GM18909 (cell line): ENCODE measurements around the gene ZNRF2.

Source experiments
- ATAC-seq: cut with Tn5 transposase; IDR thresholded peaks from one replicate; pipeline ENCODE4 v1.9.1; 2021; ENCODE audit warnings: mild to moderate bottlenecking; ENCODE audit not compliant: unreplicated experiment, poor library complexity

ZNRF2 gene

GRCh38 chr7:30284298-30285066, at the start of gene ZNRF2:
Gene ZNRF2 (plus strand): TSS chr7:30284597. CDS start chr7:30285358, 761 bp downstream.
- ATAC-seq: peak; percentile 90

- peak; percentile 44 for ATAC-seq
Observed at GRCh38 chr7:30237271-30237695, 47.1 kb upstream of the ZNRF2 start.

- peak; percentile 61 for ATAC-seq
Observed at GRCh38 chr7:30238721-30239441, 45.5 kb upstream of the ZNRF2 start.

- ATAC-seq: peak; percentile 47
Observed at GRCh38 chr7:30240106-30240800, 44.1 kb upstream of the ZNRF2 start.

- no peak for ATAC-seq
Observed at GRCh38 chr7:30241767-30242166, 42.6 kb upstream of the ZNRF2 start.

GRCh38 chr7:30244340-30244739, 40.1 kb upstream of the ZNRF2 start:
- ATAC-seq: no peak

GRCh38 chr7:30245913-30246312, 38.5 kb upstream of the ZNRF2 start:
- no peak for ATAC-seq

GRCh38 chr7:30246392-30246791, 38.0 kb upstream of the ZNRF2 start:
- ATAC-seq: no peak

GRCh38 chr7:30247541-30248401, 36.6 kb upstream of the ZNRF2 start:
- ATAC-seq: no peak

- no peak for ATAC-seq
Observed at GRCh38 chr7:30249316-30249715, 35.1 kb upstream of the ZNRF2 start.

GRCh38 chr7:30249986-30250774, 34.2 kb upstream of the ZNRF2 start:
- no peak for ATAC-seq

- ATAC-seq: no peak
Observed at GRCh38 chr7:30251708-30252329, 32.6 kb upstream of the ZNRF2 start.

- no peak for ATAC-seq
Observed at GRCh38 chr7:30252885-30253795, 31.3 kb upstream of the ZNRF2 start.

GRCh38 chr7:30253796-30254165, 30.6 kb upstream of the ZNRF2 start:
- ATAC-seq: no peak

GRCh38 chr7:30254248-30254647, 30.1 kb upstream of the ZNRF2 start:
- ATAC-seq: no peak

- ATAC-seq: no peak
Observed at GRCh38 chr7:30254717-30255063, 29.7 kb upstream of the ZNRF2 start.

- peak; percentile 57 for ATAC-seq
Observed at GRCh38 chr7:30255064-30255769, 29.2 kb upstream of the ZNRF2 start.
